Tibial nerve (tissue), 4 donors: Measurements from ENCODE around the gene INTS7. TPM values are rescaled to one million over a fixed set of nuclear protein-coding genes. Genes with fewer than 3 reads are reported as not detected.

Experiments used
- DNase-seq, 2 donors: peaks; one replicate each; pipeline ENCODE4 v3.0.0-alpha.2; 2019; ENCODE audit warnings: low spot score in 2 of 2
- H3K27ac ChIP-seq, 4 donors: fragments of 200-600 bp; sonication (generic) in 3 of 4; one replicate each; pipeline ENCODE4 v1.5.1; 2017 to 2019; ENCODE audit warnings: mild to moderate bottlenecking in 1 of 4
- H3K27me3 ChIP-seq, 2 donors: fragments of 200-600 bp; sonication (generic) in 1 of 2; one replicate each; pipeline versions ENCODE4 v1.5.1 to v1.6.0; 2017 to 2019
- H3K36me3 ChIP-seq, 3 donors: fragments of 200-600 bp; sonication (generic); one replicate each; pipeline ENCODE4 v1.5.1; 2018 to 2019
- H3K4me1 ChIP-seq, 4 donors: fragments of 200-600 bp; sonication (generic) in 3 of 4; one replicate each; pipeline ENCODE4 v1.5.1; 2017 to 2019
- H3K4me3 ChIP-seq, 4 donors: fragments of 200-600 bp; sonication (generic) in 3 of 4; one replicate each; pipeline ENCODE4 v1.5.1; 2017 to 2019; ENCODE audit warnings: mild to moderate bottlenecking in 1 of 4, moderate library complexity in 1 of 4
- H3K9me3 ChIP-seq, 4 donors: fragments of 200-600 bp; sonication (generic) in 3 of 4; one replicate each; pipeline ENCODE4 v1.5.1; 2017 to 2019
- EP300 ChIP-seq, 2 donors: sonication (generic); formaldehyde crosslinking; IDR thresholded peaks; one replicate each; pipeline ENCODE4 v1.6.1; 2017; ENCODE audit warnings: antibody characterized with exemption in 2 of 2, mild to moderate bottlenecking in 1 of 2
- POLR2A ChIP-seq, 2 donors: fragments of 450-650 bp; IDR thresholded peaks; one replicate each; pipeline ENCODE4 v1.6.1; 2017; ENCODE audit warnings: antibody characterized with exemption in 2 of 2, mild to moderate bottlenecking in 2 of 2, moderate library complexity in 2 of 2
- WGBS, 2 donors: methylation state at CpG; one replicate each; pipeline ENCODE4 v1.1.5; 2018; 5-methylcytosine and 5-hydroxymethylcytosine counted together
- total RNA-seq, 4 donors: library from RNA; depleted of rRNA; stranded (reverse); fragments of >200 nt; gene quantifications; one replicate each; pipeline ENCODE4 v1.1.0, GENCODE V29; 2016
- TF ChIP-seq, protein P1 (sequence below), 5 experiments: fragments of 200-600 bp in 3 of 5; fragments of 450-650 bp in 2 of 5; sonication (generic) in 3 of 5; IDR thresholded peaks; one replicate each; pipeline ENCODE4 v1.5.1; 2016 to 2019; ENCODE audit warnings: antibody characterized with exemption in 5 of 5, mild to moderate bottlenecking in 3 of 5, moderate library complexity in 2 of 5

The INTS7 gene
- total RNA-seq, 4 donors from 2014 or later: 7.9 to 18.6 (median 9.6) TPM

DNA sequence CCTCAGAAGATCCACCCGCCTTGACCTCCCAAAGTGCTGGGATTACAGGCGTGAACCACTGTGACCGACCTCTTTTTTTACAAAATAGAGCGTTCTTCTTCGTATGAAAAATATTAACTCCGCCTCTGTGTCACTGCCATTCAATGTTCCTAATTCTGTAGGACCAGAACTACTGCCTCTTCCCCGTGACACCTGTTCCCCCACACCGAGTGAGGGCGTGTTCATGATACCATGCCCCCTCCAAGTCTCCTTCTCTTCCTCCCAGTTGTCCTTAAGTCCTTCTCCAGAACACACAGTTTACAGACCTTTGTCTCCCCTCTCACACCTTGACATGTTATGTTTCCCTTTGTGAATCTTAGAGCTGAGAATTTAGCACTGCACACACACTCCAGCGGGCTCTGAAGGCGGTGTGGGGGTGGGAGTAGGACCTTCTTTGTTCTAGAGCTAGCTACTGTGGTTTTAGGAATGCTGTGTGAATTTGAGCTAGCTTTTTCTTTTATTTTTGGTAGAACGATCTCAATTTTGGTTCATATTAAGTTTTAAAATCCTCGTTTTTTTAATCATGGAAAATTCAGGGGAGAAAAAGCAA, 122.4 kb downstream of the INTS7 start:
- H3K4me1 ChIP-seq: peaks cover 0 to 7% (median 0%) of the 10 kb centered on the region in 4 donors
- no peak overlapping the region for H3K4me3 ChIP-seq
- no peaks in the 10 kb centered on the region for H3K36me3 ChIP-seq
- TF ChIP-seq EP300 (IDR thresholded peaks at IDR 0.05) (no peak), POLR2A (IDR thresholded peaks at IDR 0.05) (no peak)
- TF ChIP-seq, protein P1, sequence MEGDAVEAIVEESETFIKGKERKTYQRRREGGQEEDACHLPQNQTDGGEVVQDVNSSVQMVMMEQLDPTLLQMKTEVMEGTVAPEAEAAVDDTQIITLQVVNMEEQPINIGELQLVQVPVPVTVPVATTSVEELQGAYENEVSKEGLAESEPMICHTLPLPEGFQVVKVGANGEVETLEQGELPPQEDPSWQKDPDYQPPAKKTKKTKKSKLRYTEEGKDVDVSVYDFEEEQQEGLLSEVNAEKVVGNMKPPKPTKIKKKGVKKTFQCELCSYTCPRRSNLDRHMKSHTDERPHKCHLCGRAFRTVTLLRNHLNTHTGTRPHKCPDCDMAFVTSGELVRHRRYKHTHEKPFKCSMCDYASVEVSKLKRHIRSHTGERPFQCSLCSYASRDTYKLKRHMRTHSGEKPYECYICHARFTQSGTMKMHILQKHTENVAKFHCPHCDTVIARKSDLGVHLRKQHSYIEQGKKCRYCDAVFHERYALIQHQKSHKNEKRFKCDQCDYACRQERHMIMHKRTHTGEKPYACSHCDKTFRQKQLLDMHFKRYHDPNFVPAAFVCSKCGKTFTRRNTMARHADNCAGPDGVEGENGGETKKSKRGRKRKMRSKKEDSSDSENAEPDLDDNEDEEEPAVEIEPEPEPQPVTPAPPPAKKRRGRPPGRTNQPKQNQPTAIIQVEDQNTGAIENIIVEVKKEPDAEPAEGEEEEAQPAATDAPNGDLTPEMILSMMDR (IDR thresholded peaks at IDR 0.05): no peak
- no peak for DNase-seq
- H3K27me3 ChIP-seq: no peaks in the 10 kb centered on the region
- no peaks in the 10 kb centered on the region for H3K9me3 ChIP-seq
- H3K27ac ChIP-seq: no peak overlapping the region
- 81 to 82% methylated on average over 13 of the region's 13 CpGs for WGBS, 2 donors

DNA sequence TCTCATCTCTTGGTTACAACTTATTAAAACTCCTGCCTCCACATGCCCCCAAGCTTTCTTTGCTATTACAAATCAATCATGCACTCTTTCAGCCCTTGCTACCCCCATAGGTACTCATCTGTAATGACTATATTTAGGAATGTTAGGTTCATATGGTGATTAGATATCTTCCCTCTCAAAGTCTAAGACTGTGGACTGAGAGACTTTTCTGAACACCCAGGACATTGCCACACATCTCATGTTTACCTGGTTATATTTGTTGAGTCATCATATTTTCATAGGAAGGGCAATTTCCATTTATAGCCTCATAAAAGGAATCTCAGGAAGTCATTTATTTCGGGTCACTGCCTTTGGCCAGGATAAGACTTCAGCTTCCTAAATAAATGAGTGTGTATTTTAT, 123.3 kb downstream of the INTS7 start:
- TF ChIP-seq, protein P1 (IDR thresholded peaks at IDR 0.05): no peak
- TF ChIP-seq POLR2A (IDR thresholded peaks at IDR 0.05): no peak
- TF ChIP-seq EP300 (IDR thresholded peaks at IDR 0.05): no peak
- no peaks in the 10 kb centered on the region for H3K4me1 ChIP-seq
- peak overlapping the region in 1 of 4 donors; percentile 6 for H3K27ac ChIP-seq
- H3K36me3 ChIP-seq: no peaks in the 10 kb centered on the region
- DNase-seq: no peak
- H3K27me3 ChIP-seq: no peaks in the 10 kb centered on the region
- WGBS, 2 donors: 60 to 70% methylated on average over 1 of the region's 1 CpG
- no peaks in the 10 kb centered on the region for H3K9me3 ChIP-seq
- no peak overlapping the region for H3K4me3 ChIP-seq

DNA sequence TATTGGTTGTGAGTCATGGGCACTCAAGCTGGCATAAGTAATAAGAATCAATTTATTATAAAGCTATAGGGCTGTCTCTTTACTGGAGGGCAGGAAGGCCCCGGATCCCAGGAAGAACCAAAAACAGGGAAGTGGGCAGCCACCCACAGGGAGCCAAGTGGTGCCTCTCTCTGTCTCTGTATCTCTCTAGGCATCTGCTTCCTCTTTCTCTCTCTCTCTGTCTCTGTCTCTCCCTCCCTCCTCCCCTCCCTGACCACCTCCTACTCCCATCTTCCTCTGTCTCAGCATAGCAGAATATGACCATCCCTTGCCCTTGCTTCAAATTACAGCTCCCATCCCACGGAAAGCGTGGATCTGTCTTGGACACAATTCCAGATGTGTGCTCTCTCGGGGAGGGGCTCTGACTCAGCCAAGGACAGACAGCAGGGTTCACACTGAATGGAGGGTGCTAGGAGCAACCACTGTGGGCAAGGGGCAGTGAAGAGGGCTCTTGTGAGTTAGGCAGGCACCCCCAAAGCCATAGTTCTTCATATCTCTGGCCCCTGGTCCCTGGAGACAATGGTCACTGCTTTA, 124.4 kb downstream of the INTS7 start:
- 52 to 64% methylated on average over 4 of the region's 4 CpGs for WGBS, 2 donors
- no peaks in the 10 kb centered on the region for H3K27me3 ChIP-seq
- no peak overlapping the region for H3K4me3 ChIP-seq
- H3K27ac ChIP-seq: peak overlapping the region in 1 of 4 donors; percentile 6
- DNase-seq: no peak
- H3K36me3 ChIP-seq: no peaks in the 10 kb centered on the region
- no peaks in the 10 kb centered on the region for H3K9me3 ChIP-seq
- H3K4me1 ChIP-seq: no peaks in the 10 kb centered on the region
- TF ChIP-seq, protein P1 (IDR thresholded peaks at IDR 0.05): no peak
- no peak for TF ChIP-seq EP300 (IDR thresholded peaks at IDR 0.05)
- TF ChIP-seq POLR2A (IDR thresholded peaks at IDR 0.05): no peak

DNA sequence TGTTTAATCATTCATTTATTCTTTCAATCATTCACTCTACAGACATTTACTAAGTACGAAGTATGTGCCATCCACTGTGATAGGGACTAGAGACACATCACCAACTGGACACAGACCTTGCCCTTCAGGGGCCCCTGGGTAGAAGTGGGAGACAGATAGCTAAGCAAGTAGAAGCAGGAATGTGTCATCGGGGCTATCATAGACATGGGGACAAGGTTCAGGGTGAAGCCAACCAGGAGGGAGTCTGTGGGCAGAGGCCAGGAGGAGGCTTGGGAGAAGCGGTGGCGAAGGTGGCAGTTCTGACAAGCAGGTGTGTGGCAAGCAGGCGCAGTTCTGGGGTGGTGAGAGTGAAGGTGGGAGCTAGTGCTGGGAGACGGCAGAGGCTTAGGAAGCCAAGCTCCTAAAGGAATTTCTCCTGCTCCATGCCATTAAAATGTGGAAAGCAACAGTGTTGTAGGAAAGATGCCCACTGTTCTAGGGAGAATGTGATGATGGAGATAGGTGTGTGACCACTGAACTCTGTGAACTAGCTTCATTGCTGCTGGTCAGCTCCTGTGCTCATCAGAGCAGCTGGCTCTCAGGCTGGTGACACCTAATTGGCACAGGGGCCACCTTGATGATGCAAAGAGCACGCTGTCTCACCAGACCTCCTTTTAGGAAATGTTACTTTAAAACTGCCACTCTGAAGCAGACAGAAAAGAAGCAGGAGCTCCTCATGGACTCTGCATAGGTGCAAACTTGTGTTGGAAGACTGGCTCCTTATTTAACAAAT, 125.1 kb downstream of the INTS7 start:
- Histone ChIP-seq H3K27ac (no peak overlapping the region), H3K36me3 (no peaks in the 10 kb centered on the region), H3K4me1 (no peaks in the 10 kb centered on the region), H3K27me3 (no peaks in the 10 kb centered on the region), H3K4me3 (no peak overlapping the region), H3K9me3 (no peaks in the 10 kb centered on the region)
- TF ChIP-seq POLR2A (IDR thresholded peaks at IDR 0.05): no peak
- TF ChIP-seq, protein P1 (IDR thresholded peaks at IDR 0.05): no peak
- TF ChIP-seq EP300 (IDR thresholded peaks at IDR 0.05): no peak
- 89 to 90% methylated on average over 7 of the region's 7 CpGs for WGBS, 2 donors
- no peak for DNase-seq

DNA sequence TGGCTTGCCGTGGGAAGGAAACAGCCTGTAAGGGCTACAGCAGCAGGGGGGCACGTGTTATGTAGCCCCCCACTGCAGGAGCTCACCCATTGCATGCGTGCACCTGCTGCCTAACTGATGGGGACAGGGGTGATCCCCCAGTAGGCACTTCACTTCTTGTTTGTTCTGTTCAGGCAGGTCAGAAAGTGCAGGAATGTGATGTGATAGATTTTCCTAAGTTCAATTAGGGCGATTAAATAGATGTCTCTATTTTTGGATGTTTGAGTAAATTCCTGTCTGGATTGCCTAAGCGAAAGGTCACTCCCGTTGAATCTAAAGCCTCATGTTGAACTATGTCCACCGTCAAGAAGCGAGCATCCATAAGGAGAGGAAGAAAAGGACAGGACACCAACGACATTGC, 126.0 kb downstream of the INTS7 start:
- no peaks in the 10 kb centered on the region for H3K27me3 ChIP-seq
- H3K27ac ChIP-seq: no peak overlapping the region
- 59 to 63% methylated on average over 9 of the region's 9 CpGs for WGBS, 2 donors
- no peaks in the 10 kb centered on the region for H3K9me3 ChIP-seq
- no peaks in the 10 kb centered on the region for H3K36me3 ChIP-seq
- H3K4me3 ChIP-seq: no peak overlapping the region
- DNase-seq: no peak
- TF ChIP-seq POLR2A (IDR thresholded peaks at IDR 0.05) (no peak), EP300 (IDR thresholded peaks at IDR 0.05) (no peak)
- TF ChIP-seq, protein P1 (IDR thresholded peaks at IDR 0.05): no peak
- H3K4me1 ChIP-seq: no peaks in the 10 kb centered on the region
